Neural cell (in vitro differentiated cells): ENCODE data around the gene PPP1R12B. TPM values are rescaled to one million over a fixed set of nuclear protein-coding genes. Genes with fewer than 3 reads are reported as not detected.

Source experiments
- H2AFZ ChIP-seq: fragments of 200-600, 300-800 bp; sonication (generic), shearing (Covaris generic); 2 replicates; pipeline ENCODE4 v1.6.0; 2014; ENCODE audit warnings: low read depth, mild to moderate bottlenecking, antibody characterized with exemption, low read length, moderate library complexity
- H3F3A ChIP-seq: fragments of 200-600 bp; shearing (Covaris generic); 2 replicates; pipeline ENCODE4 v1.6.1; 2016; ENCODE audit warnings: mild to moderate bottlenecking, moderate library complexity, mixed read lengths, antibody characterized with exemption, low read length; ENCODE audit not compliant: insufficient read depth, poor library complexity, severe bottlenecking
- H3K27ac ChIP-seq: fragments of 200-600, 300-800 bp; sonication (generic), shearing (Covaris generic); 2 replicates; pipeline ENCODE4 v1.5.1; 2014; ENCODE audit warnings: mild to moderate bottlenecking, low read length, moderate library complexity
- H3K27me3 ChIP-seq: fragments of 300-800, 200-600 bp; sonication (generic), shearing (Covaris generic); 2 replicates; pipeline ENCODE4 v1.6.0; 2014; ENCODE audit warnings: mild to moderate bottlenecking, low read depth, low read length, moderate library complexity; ENCODE audit not compliant: insufficient read depth
- H3K36me3 ChIP-seq: fragments of 300-800, 200-600 bp; sonication (generic), shearing (Covaris generic); 2 replicates; pipeline ENCODE4 v1.5.1; 2014; ENCODE audit warnings: mild to moderate bottlenecking, antibody characterized with exemption, low read length, moderate library complexity; ENCODE audit not compliant: insufficient read depth
- H3K4me2 ChIP-seq: fragments of 300-800, 200-600 bp; sonication (generic), shearing (Covaris generic); 2 replicates; pipeline ENCODE4 v1.6.0; 2014; ENCODE audit warnings: mild to moderate bottlenecking, low read length
- H3K4me3 ChIP-seq: fragments of 300-800, 200-600 bp; sonication (generic), shearing (Covaris generic); 2 replicates; pipeline ENCODE4 v1.5.1; 2014; ENCODE audit warnings: mild to moderate bottlenecking, low read length, moderate library complexity
- H3K79me2 ChIP-seq: fragments of 200-600 bp; shearing (Covaris generic); replicated peaks from 2 replicates; pipeline ENCODE4 v1.6.0; 2014; ENCODE audit warnings: mild to moderate bottlenecking, low read length, moderate library complexity; ENCODE audit not compliant: insufficient read depth
- H3K9ac ChIP-seq: fragments of 300-800, 200-600 bp; sonication (generic), shearing (Covaris generic); 2 replicates; pipeline ENCODE4 v1.6.1; 2016; ENCODE audit warnings: mild to moderate bottlenecking, low read length, mixed read lengths
- H3K9me2 ChIP-seq: fragments of 200-600 bp; shearing (Covaris generic); 2 replicates; pipeline ENCODE4 v1.6.1; 2016; ENCODE audit warnings: mild to moderate bottlenecking, low read length, mixed read lengths; ENCODE audit not compliant: insufficient read depth
- H3K9me3 ChIP-seq: fragments of 200-600, 300-800 bp; sonication (generic), shearing (Covaris generic); 2 replicates; pipeline ENCODE4 v1.6.1; 2016; ENCODE audit warnings: mild to moderate bottlenecking, mixed run types, low read length, moderate library complexity, mixed read lengths
- H4K20me1 ChIP-seq: fragments of 200-600 bp; shearing (Covaris generic); 2 replicates; pipeline ENCODE4 v1.6.1; 2016; ENCODE audit warnings: mild to moderate bottlenecking, mixed run types; ENCODE audit not compliant: insufficient read depth
- EP300 ChIP-seq: fragments of 450-650 bp; conservative IDR thresholded peaks from 2 replicates; pipeline ENCODE4 v1.6.1; 2014; ENCODE audit warnings: antibody characterized with exemption, mild to moderate bottlenecking, moderate library complexity; ENCODE audit not compliant: poor library complexity, severe bottlenecking
- EZH2 ChIP-seq: fragments of 200-600, 300-800 bp; shearing (Covaris generic), sonication (generic); IDR thresholded peaks from 2 replicates; pipeline ENCODE4 v1.6.1; 2014; ENCODE audit warnings: antibody characterized with exemption, low read length, borderline replicate concordance, mild to moderate bottlenecking; ENCODE audit not compliant: insufficient read depth, poor library complexity, severe bottlenecking
- MXI1 ChIP-seq: fragments of 450-650 bp; conservative IDR thresholded peaks from 2 replicates; pipeline ENCODE4 v1.6.1; 2014; ENCODE audit warnings: antibody characterized with exemption, mild to moderate bottlenecking; ENCODE audit not compliant: poor library complexity, severe bottlenecking
- POLR2AphosphoS5 ChIP-seq: IDR thresholded peaks from 2 replicates; pipeline ENCODE4 v1.6.1; 2012
- RAD21 ChIP-seq: fragments of 450-650 bp; conservative IDR thresholded peaks from 2 replicates; pipeline ENCODE4 v1.6.1; 2014; ENCODE audit warnings: antibody characterized with exemption, mild to moderate bottlenecking, moderate library complexity
- REST ChIP-seq: IDR thresholded peaks from 2 replicates; pipeline ENCODE4 v1.6.1; 2012; ENCODE audit warnings: borderline replicate concordance
- SMC3 ChIP-seq: fragments of 450-650 bp; conservative IDR thresholded peaks from 2 replicates; pipeline ENCODE4 v1.6.1; 2014; ENCODE audit warnings: antibody characterized with exemption, mild to moderate bottlenecking, moderate library complexity; ENCODE audit not compliant: poor library complexity
- TAF1 ChIP-seq: IDR thresholded peaks from 2 replicates; pipeline ENCODE4 v1.6.1; 2012; ENCODE audit warnings: low read depth
- polyA plus RNA-seq: library from polyadenylated mRNA; depleted of rRNA; stranded (reverse); fragments of >200 nt; gene quantifications from 2 replicates; pipeline ENCODE4 v1.2.3, GENCODE V29; 2014
- TF ChIP-seq, protein P1 (sequence below): fragments of 450-650 bp; IDR thresholded peaks from 2 replicates; pipeline ENCODE4 v1.5.1; 2014; ENCODE audit warnings: antibody characterized with exemption, mild to moderate bottlenecking, moderate library complexity; ENCODE audit not compliant: poor library complexity, severe bottlenecking

The PPP1R12B gene
- polyA plus RNA-seq, 1 donor from 2014 or later = 9.8 TPM

DNA sequence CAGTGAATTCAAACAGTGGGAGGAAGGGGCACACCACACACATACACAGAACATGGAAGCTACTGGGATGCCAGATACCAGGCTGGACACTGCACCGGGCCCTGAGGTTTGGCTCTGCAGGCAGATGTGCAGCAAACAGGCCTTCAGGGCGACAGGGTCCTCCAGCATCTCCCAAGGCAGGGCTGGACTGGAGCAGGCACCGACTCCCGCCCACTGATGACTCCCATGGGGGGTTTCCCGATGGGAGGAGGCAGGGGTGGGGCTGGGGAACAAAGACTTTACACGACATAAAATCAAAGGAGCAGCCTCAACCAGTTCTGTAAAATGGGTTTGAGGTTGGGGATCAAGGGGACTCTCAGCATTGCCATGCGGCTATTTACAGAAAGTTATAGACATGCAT, 243.6 kb downstream of the PPP1R12B start:
- H2AFZ ChIP-seq = no peak overlapping the region
- no peak overlapping the region for H3K9ac ChIP-seq
- H3K36me3 ChIP-seq = no peaks in the 10 kb centered on the region
- no peak overlapping the region for H3K27ac ChIP-seq
- no peaks in the 10 kb centered on the region for H3K79me2 ChIP-seq
- no peaks in the 10 kb centered on the region for H4K20me1 ChIP-seq
- no peak overlapping the region for H3K4me2 ChIP-seq
- no peaks in the 10 kb centered on the region for H3K9me2 ChIP-seq
- no peaks in the 10 kb centered on the region for H3F3A ChIP-seq
- no peaks in the 10 kb centered on the region for H3K27me3 ChIP-seq
- no peak overlapping the region for H3K4me3 ChIP-seq
- no peaks in the 10 kb centered on the region for H3K9me3 ChIP-seq
- TF ChIP-seq RAD21 (no peak), TAF1 (no peak), MXI1 (no peak)

DNA sequence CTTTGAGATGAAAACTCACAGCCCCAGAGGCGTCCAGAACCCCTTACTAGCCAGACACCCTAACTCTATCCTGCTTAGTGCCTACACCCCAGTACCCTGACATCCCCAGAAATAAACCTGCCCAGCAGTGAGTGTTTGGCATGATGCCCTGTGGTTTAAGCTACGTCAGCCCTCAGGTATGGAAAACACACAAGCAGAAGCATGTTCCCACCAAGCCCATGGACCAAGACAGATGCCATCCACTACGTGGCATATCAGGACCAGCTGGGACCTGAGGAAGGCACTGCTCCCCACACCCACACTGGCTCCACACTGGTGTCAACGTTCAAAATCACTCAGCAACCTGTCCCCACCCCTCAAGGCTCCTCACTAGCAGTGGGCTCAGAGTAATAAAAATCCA, 245.3 kb downstream of the PPP1R12B start:
- no peaks in the 10 kb centered on the region for H3K9me2 ChIP-seq
- H2AFZ ChIP-seq = no peak overlapping the region
- TF ChIP-seq, protein P1, sequence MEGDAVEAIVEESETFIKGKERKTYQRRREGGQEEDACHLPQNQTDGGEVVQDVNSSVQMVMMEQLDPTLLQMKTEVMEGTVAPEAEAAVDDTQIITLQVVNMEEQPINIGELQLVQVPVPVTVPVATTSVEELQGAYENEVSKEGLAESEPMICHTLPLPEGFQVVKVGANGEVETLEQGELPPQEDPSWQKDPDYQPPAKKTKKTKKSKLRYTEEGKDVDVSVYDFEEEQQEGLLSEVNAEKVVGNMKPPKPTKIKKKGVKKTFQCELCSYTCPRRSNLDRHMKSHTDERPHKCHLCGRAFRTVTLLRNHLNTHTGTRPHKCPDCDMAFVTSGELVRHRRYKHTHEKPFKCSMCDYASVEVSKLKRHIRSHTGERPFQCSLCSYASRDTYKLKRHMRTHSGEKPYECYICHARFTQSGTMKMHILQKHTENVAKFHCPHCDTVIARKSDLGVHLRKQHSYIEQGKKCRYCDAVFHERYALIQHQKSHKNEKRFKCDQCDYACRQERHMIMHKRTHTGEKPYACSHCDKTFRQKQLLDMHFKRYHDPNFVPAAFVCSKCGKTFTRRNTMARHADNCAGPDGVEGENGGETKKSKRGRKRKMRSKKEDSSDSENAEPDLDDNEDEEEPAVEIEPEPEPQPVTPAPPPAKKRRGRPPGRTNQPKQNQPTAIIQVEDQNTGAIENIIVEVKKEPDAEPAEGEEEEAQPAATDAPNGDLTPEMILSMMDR = no peak
- TF ChIP-seq RAD21 (no peak), MXI1 (no peak), EP300 (no peak), EZH2 (no peak), TAF1 (no peak), POLR2AphosphoS5 (no peak), SMC3 (no peak), REST (no peak)
- H3K4me3 ChIP-seq = no peak overlapping the region
- H4K20me1 ChIP-seq = no peaks in the 10 kb centered on the region
- no peaks in the 10 kb centered on the region for H3K36me3 ChIP-seq
- H3K27me3 ChIP-seq = no peaks in the 10 kb centered on the region
- H3K27ac ChIP-seq = no peak overlapping the region
- no peaks in the 10 kb centered on the region for H3K79me2 ChIP-seq
- no peak overlapping the region for H3K9ac ChIP-seq
- H3K9me3 ChIP-seq = no peaks in the 10 kb centered on the region
- H3K4me2 ChIP-seq = no peak overlapping the region
- H3F3A ChIP-seq = no peaks in the 10 kb centered on the region

DNA sequence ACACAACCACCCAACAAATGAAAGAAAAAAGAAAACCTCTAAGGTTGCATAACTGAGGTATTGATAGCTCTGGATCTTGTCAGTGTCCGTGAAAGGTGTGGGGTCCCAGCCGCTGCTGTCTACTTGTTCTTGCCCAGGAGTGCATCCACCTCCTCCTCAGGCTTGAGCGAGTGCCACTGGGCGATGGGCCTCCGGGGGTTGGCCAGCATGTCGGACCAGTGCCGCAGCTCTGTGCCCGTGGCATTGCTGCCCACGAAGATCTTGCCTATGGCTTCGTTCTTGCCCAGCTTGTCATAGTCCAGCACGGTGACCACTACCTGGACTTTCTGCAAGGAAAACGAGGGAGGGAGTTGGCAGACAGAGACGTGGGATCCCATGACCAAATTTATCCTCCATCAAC, 248.1 kb downstream of the PPP1R12B start:
- no peak overlapping the region for H3K9ac ChIP-seq
- H3K27me3 ChIP-seq = no peaks in the 10 kb centered on the region
- no peaks in the 10 kb centered on the region for H3K9me2 ChIP-seq
- H4K20me1 ChIP-seq = no peaks in the 10 kb centered on the region
- H3K4me3 ChIP-seq = no peak overlapping the region
- H3K27ac ChIP-seq = no peak overlapping the region
- no peaks in the 10 kb centered on the region for H3K79me2 ChIP-seq
- no peaks in the 10 kb centered on the region for H3K9me3 ChIP-seq
- H3K4me2 ChIP-seq = no peak overlapping the region
- no peaks in the 10 kb centered on the region for H3K36me3 ChIP-seq
- TF ChIP-seq EP300 (no peak), SMC3 (no peak), POLR2AphosphoS5 (no peak), EZH2 (no peak), MXI1 (no peak), TAF1 (no peak), RAD21 (no peak), REST (no peak)
- TF ChIP-seq, protein P1 = no peak
- no peaks in the 10 kb centered on the region for H3F3A ChIP-seq
- no peak overlapping the region for H2AFZ ChIP-seq
